ENCODE data around the gene RFT1. TPM values are rescaled to one million over a fixed set of nuclear protein-coding genes. Genes with fewer than 3 reads are reported as not detected.

The RFT1 gene
- total RNA-seq, 4 donors from 2014 or later: 14.4 to 17.7 (median 16.2) TPM

GRCh38 chr3:53092216-53092615 lies 38.0 kb downstream of the RFT1 start:
- Histone ChIP-seq H3K4me1 (no peaks in the 10 kb centered on the region), H3K27ac (no peak overlapping the region), H3K4me3 (replicated peaks in 1 of 3) (no peak overlapping the region), H3K9me3 (no peaks in the 10 kb centered on the region), H3K36me3 (peaks cover 12 to 21% of the 10 kb centered on the region in 2 donors), H3K27me3 (no peaks in the 10 kb centered on the region)
- no peak for DNase-seq
- TF ChIP-seq CTCF (IDR thresholded peaks at IDR 0.05) (no peak), POLR2A (IDR thresholded peaks at IDR 0.05) (no peak)
- intact Hi-C loops (cut with DNase I): no loop called here
- 94 to 95% methylated on average over 11 of the region's 11 CpGs for WGBS, 2 donors

GRCh38 chr3:53091011-53091410 lies 39.2 kb downstream of the RFT1 start:
- Histone ChIP-seq H3K4me3 (replicated peaks in 1 of 3) (no peak overlapping the region), H3K27ac (no peak overlapping the region), H3K27me3 (no peaks in the 10 kb centered on the region), H3K9me3 (no peaks in the 10 kb centered on the region), H3K36me3 (peaks cover 12 to 21% of the 10 kb centered on the region in 2 donors), H3K4me1 (no peaks in the 10 kb centered on the region)
- TF ChIP-seq POLR2A (IDR thresholded peaks at IDR 0.05): no peak
- no peak for TF ChIP-seq CTCF (IDR thresholded peaks at IDR 0.05)
- intact Hi-C loops (cut with DNase I): no loop called here
- DNase-seq: no peak
- WGBS, 2 donors: 76 to 87% methylated on average over 5 of the region's 5 CpGs

DNA sequence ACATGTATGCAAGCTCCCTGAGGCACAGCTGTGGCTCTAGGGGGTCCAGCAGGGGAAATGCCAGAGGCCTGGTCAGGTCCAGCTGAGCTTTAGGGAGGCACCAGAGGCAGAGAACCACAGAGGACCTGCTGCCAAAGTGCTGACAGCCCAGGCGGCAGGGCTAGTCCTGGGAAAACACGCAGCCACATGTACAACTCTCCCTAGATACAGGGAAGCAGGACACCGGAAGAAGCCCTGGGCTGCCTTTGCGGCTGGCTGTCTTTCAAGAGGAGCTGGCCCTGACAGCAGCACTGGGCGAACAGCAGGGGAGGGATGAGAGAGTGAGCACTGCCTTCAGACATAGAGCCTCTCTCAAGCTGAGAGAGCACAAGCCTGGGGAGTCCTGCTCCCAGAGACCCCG lies 40.7 kb downstream of the RFT1 start:
- 71 to 81% methylated on average over 4 of the region's 6 CpGs for WGBS, 2 donors
- TF ChIP-seq CTCF (IDR thresholded peaks at IDR 0.05): no peak
- no peak for TF ChIP-seq POLR2A (IDR thresholded peaks at IDR 0.05)
- DNase-seq: no peak
- intact Hi-C loops (cut with DNase I): no loop called here
- peaks cover 12 to 17% of the 10 kb centered on the region in 2 donors for H3K36me3 ChIP-seq
- H3K4me1 ChIP-seq: no peaks in the 10 kb centered on the region
- no peaks in the 10 kb centered on the region for H3K27me3 ChIP-seq
- H3K27ac ChIP-seq: no peak overlapping the region
- H3K9me3 ChIP-seq: no peaks in the 10 kb centered on the region
- H3K4me3 ChIP-seq (replicated peaks in 1 of 3): no peak overlapping the region

DNA sequence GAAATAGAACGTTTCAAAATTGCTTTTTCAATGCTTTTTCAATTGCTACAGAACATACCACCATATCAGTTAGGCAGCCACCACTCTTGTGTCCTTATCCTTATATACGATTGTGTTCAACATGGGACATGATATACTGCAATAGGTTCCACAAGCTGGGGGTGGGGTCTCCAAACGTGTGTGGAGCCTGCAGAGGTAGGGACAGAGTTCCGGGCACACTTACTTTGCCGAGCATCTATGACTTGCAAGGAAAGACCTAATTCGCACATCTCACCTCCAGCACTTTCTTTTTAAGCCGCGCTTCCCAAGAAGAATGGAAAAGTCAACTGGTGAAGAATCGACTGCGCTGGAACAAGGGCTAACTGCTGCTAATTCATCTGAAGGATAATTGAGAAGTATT lies 44.8 kb downstream of the RFT1 start:
- H3K27ac ChIP-seq: no peak overlapping the region
- TF ChIP-seq POLR2A (IDR thresholded peaks at IDR 0.05) (no peak), CTCF (IDR thresholded peaks at IDR 0.05) (no peak)
- no peak for DNase-seq
- 81 to 87% methylated on average over 10 of the region's 10 CpGs for WGBS, 2 donors
- no peak overlapping the region for H3K4me3 ChIP-seq (replicated peaks in 1 of 3)
- H3K9me3 ChIP-seq: no peaks in the 10 kb centered on the region
- intact Hi-C loops (cut with DNase I): no loop called here
- no peaks in the 10 kb centered on the region for H3K27me3 ChIP-seq
- H3K4me1 ChIP-seq: no peaks in the 10 kb centered on the region
- peaks cover 0 to 7% of the 10 kb centered on the region in 2 donors for H3K36me3 ChIP-seq

- 81 to 84% methylated on average over 12 of the region's 12 CpGs for WGBS, 2 donors
- no peaks in the 10 kb centered on the region for H3K36me3 ChIP-seq
- no peaks in the 10 kb centered on the region for H3K4me1 ChIP-seq
- no peak for DNase-seq
- intact Hi-C loops (cut with DNase I): no loop called here
- no peak overlapping the region for H3K27ac ChIP-seq
- no peaks in the 10 kb centered on the region for H3K27me3 ChIP-seq
- TF ChIP-seq POLR2A (IDR thresholded peaks at IDR 0.05): no peak
- no peak for TF ChIP-seq CTCF (IDR thresholded peaks at IDR 0.05)
- no peaks in the 10 kb centered on the region for H3K9me3 ChIP-seq
- H3K4me3 ChIP-seq (replicated peaks in 1 of 3): no peak overlapping the region
These were observed 45.8 kb downstream of the RFT1 start for GRCh38 chr3:53084310-53085001.
